Activated CD4-positive, alpha-beta memory T cell treated with anti-CD3 and anti-CD28 coated beads, Interleukin-2, amount 10 ng/mL, durations not matched to agents 7 days and 5 days (primary cell): Measurements from ENCODE around the gene BUB1B. TPM values are rescaled to one million over a fixed set of nuclear protein-coding genes. Genes with fewer than 3 reads are reported as not detected.
"Not testable (repeated sequence)": the region's sequence is repeated elsewhere in the genome, so short reads cannot be mapped to it uniquely, and the experiment has no call there.

Experiments used
- CTCF ChIA-PET: fragments of 350-600 bp; sonication (Branson Sonifier 250); formaldehyde crosslinking; loops from one replicate; lab custom pipeline; 2021; ENCODE audit warnings: antibody characterized with exemption, inconsistent platforms; lab: Charles Lee
- POLR2A ChIA-PET: fragments of 350-600 bp; sonication (Branson Sonifier 250); formaldehyde crosslinking; loops from one replicate; lab custom pipeline; 2021; ENCODE audit warnings: antibody characterized with exemption; lab: Charles Lee
- DNase-seq: peaks from one replicate; pipeline ENCODE4 v3.0.0-alpha.2; 2020
- H3K27ac Mint-ChIP-seq: one replicate; pipeline ENCODE4 v1.8.0; 2021; ENCODE audit warnings: mild to moderate bottlenecking, mixed read lengths
- H3K27me3 Mint-ChIP-seq: one replicate; pipeline ENCODE4 v1.8.0; 2021; ENCODE audit warnings: mixed read lengths
- H3K36me3 Mint-ChIP-seq: one replicate; pipeline ENCODE4 v1.8.0; 2021; ENCODE audit warnings: low read depth, mixed read lengths
- H3K4me1 Mint-ChIP-seq: one replicate; pipeline ENCODE4 v1.8.0; 2021; ENCODE audit warnings: mixed read lengths
- H3K4me3 Mint-ChIP-seq: one replicate; pipeline ENCODE4 v1.8.0; 2021; ENCODE audit warnings: mild to moderate bottlenecking, mixed read lengths
- H3K9me3 Mint-ChIP-seq: one replicate; pipeline ENCODE4 v1.8.0; 2021; ENCODE audit warnings: mixed read lengths
- total RNA-seq, 2 experiments: library from RNA; stranded (reverse); gene quantifications; one replicate each; pipeline ENCODE4 v1.2.3, GENCODE V29; 2021

Gene BUB1B
- total RNA-seq, 2 experiments from 2014 or later: 73.2 to 73.8 TPM

GRCh38 chr15:40124333-40124732 is 36.5 kb upstream of the BUB1B start:
- DNase-seq: peak; percentile 15
- not testable (repeated sequence) for H3K4me1 Mint-ChIP-seq, H3K4me3 Mint-ChIP-seq, H3K36me3 Mint-ChIP-seq, H3K9me3 Mint-ChIP-seq, H3K27ac Mint-ChIP-seq, H3K27me3 Mint-ChIP-seq
- ChIA-PET POLR2A (interaction anchor here (0.8 kb wide), 1 partner anchor 76 kb away, joined by 3 read pairs; no protein-coding TSS in a partner anchor), CTCF (interaction anchor here (1.0 to 4.8 kb wide), 4 partner anchors 16 to 78 kb away, joined by 3 to 28 read pairs (median 4); partner anchors contain the start of gene BMF)

GRCh38 chr15:40124807-40125285 is 36.0 kb upstream of the BUB1B start:
- POLR2A ChIA-PET: interaction anchor here (0.8 kb wide), 1 partner anchor 77 kb away, joined by 3 read pairs; no protein-coding TSS in a partner anchor

GRCh38 chr15:40125950-40126349 is 34.9 kb upstream of the BUB1B start:
- POLR2A ChIA-PET: no interaction called here
- H3K9me3 Mint-ChIP-seq: no peaks in the 10 kb centered on the region
- H3K27me3 Mint-ChIP-seq: peaks cover 10% of the 10 kb centered on the region
- no peak overlapping the region for H3K4me3 Mint-ChIP-seq
- no peak for DNase-seq
- CTCF ChIA-PET: interaction anchor here (0.9 kb wide), 1 partner anchor 23 kb away, joined by 3 read pairs; no protein-coding TSS in a partner anchor
- H3K27ac Mint-ChIP-seq: no peak overlapping the region
- no peaks in the 10 kb centered on the region for H3K4me1 Mint-ChIP-seq
- H3K36me3 Mint-ChIP-seq: no peaks in the 10 kb centered on the region

More at GRCh38 chr15:40124807-40125285, 36.0 kb upstream of the BUB1B start:
- DNase-seq, H3K27me3 Mint-ChIP-seq, H3K4me1 Mint-ChIP-seq, H3K4me3 Mint-ChIP-seq, H3K27ac Mint-ChIP-seq, H3K36me3 Mint-ChIP-seq, H3K9me3 Mint-ChIP-seq: not testable (repeated sequence)
- CTCF ChIA-PET: interaction anchor here (0.9 to 4.8 kb wide), 4 partner anchors 20 to 79 kb away, joined by 3 to 28 read pairs (median 4); no protein-coding TSS in a partner anchor

GRCh38 chr15:40128766-40129660 is 31.9 kb upstream of the BUB1B start:
- no peaks in the 10 kb centered on the region for H3K9me3 Mint-ChIP-seq
- CTCF ChIA-PET: no interaction called here
- H3K4me1 Mint-ChIP-seq: no peaks in the 10 kb centered on the region
- no peaks in the 10 kb centered on the region for H3K27me3 Mint-ChIP-seq
- no peak overlapping the region for H3K4me3 Mint-ChIP-seq
- DNase-seq: peak; percentile 38
- no peaks in the 10 kb centered on the region for H3K36me3 Mint-ChIP-seq
- no peak overlapping the region for H3K27ac Mint-ChIP-seq
- POLR2A ChIA-PET: interaction anchor here (1.0 to 1.3 kb wide), 2 partner anchors 33 to 79 kb away, joined by 3 read pairs; no protein-coding TSS in a partner anchor

- POLR2A ChIA-PET: no interaction called here
- no peak for DNase-seq
- H3K4me3 Mint-ChIP-seq: no peak overlapping the region
- no peaks in the 10 kb centered on the region for H3K9me3 Mint-ChIP-seq
- H3K4me1 Mint-ChIP-seq: no peaks in the 10 kb centered on the region
- H3K27ac Mint-ChIP-seq: no peak overlapping the region
- CTCF ChIA-PET: no interaction called here
- H3K27me3 Mint-ChIP-seq: no peaks in the 10 kb centered on the region
- no peaks in the 10 kb centered on the region for H3K36me3 Mint-ChIP-seq
Observed at GRCh38 chr15:40130118-40130517, 30.8 kb upstream of the BUB1B start.

- ChIA-PET POLR2A (no interaction called here), CTCF (no interaction called here)
- DNase-seq: no peak
- Mint-ChIP-seq H3K4me3 (no peak overlapping the region), H3K27ac (no peak overlapping the region), H3K9me3 (no peaks in the 10 kb centered on the region), H3K36me3 (no peaks in the 10 kb centered on the region), H3K4me1 (no peaks in the 10 kb centered on the region), H3K27me3 (no peaks in the 10 kb centered on the region)
Observed at GRCh38 chr15:40130799-40131502, 29.9 kb upstream of the BUB1B start.

GRCh38 chr15:40133544-40133943 is 27.3 kb upstream of the BUB1B start:
- CTCF ChIA-PET: no interaction called here
- no peak overlapping the region for H3K27ac Mint-ChIP-seq
- H3K27me3 Mint-ChIP-seq: no peaks in the 10 kb centered on the region
- H3K4me1 Mint-ChIP-seq: no peaks in the 10 kb centered on the region
- no peaks in the 10 kb centered on the region for H3K36me3 Mint-ChIP-seq
- POLR2A ChIA-PET: no interaction called here
- no peaks in the 10 kb centered on the region for H3K9me3 Mint-ChIP-seq
- H3K4me3 Mint-ChIP-seq: no peak overlapping the region
- DNase-seq: no peak

- no peaks in the 10 kb centered on the region for H3K27me3 Mint-ChIP-seq
- H3K36me3 Mint-ChIP-seq: no peaks in the 10 kb centered on the region
- no peak overlapping the region for H3K27ac Mint-ChIP-seq
- POLR2A ChIA-PET: no interaction called here
- CTCF ChIA-PET: no interaction called here
- DNase-seq: no peak
- H3K4me3 Mint-ChIP-seq: no peak overlapping the region
- H3K4me1 Mint-ChIP-seq: no peaks in the 10 kb centered on the region
- H3K9me3 Mint-ChIP-seq: no peaks in the 10 kb centered on the region
Observed at GRCh38 chr15:40134885-40135284, 26.0 kb upstream of the BUB1B start.

GRCh38 chr15:40135846-40136450 is 24.9 kb upstream of the BUB1B start:
- POLR2A ChIA-PET, H3K4me1 Mint-ChIP-seq, H3K27ac Mint-ChIP-seq: not testable (repeated sequence)

GRCh38 chr15:40136470-40137302 is 24.2 kb upstream of the BUB1B start:
- Mint-ChIP-seq H3K36me3 (no peaks in the 10 kb centered on the region), H3K9me3 (no peaks in the 10 kb centered on the region), H3K27me3 (peaks cover under 1% of the 10 kb centered on the region), H3K27ac (no peak overlapping the region), H3K4me1 (no peaks in the 10 kb centered on the region), H3K4me3 (no peak overlapping the region)
- DNase-seq: no peak
- CTCF ChIA-PET: no interaction called here
- POLR2A ChIA-PET: no interaction called here

More at GRCh38 chr15:40135846-40136450, 24.9 kb upstream of the BUB1B start:
- CTCF ChIA-PET, H3K27me3 Mint-ChIP-seq, H3K36me3 Mint-ChIP-seq, H3K9me3 Mint-ChIP-seq, H3K4me3 Mint-ChIP-seq, DNase-seq: not testable (repeated sequence)

- Mint-ChIP-seq H3K9me3 (no peaks in the 10 kb centered on the region), H3K4me1 (no peaks in the 10 kb centered on the region), H3K27me3 (peaks cover 5% of the 10 kb centered on the region), H3K27ac (no peak overlapping the region), H3K4me3 (no peak overlapping the region), H3K36me3 (no peaks in the 10 kb centered on the region)
- no peak for DNase-seq
- ChIA-PET CTCF (no interaction called here), POLR2A (no interaction called here)
Observed at GRCh38 chr15:40137303-40138200, 23.3 kb upstream of the BUB1B start.
